Activated naive CD4-positive, alpha-beta T cell (primary cell): ENCODE data around the gene KLK2.

Experiments
- DNase-seq, 4 experiments: peaks; one replicate each; lab custom pipeline; 2025; lab: John Stamatoyannopoulos, UW

The KLK2 gene

GRCh38 chr19:50873056-50873455 lies at the start of gene KLK2:
Gene KLK2, plus strand, starts transcription at chr19:50873439. Its CDS starts 35 bp downstream, at chr19:50873474.
- DNase-seq: no peak

- DNase-seq: no peak
Observed at GRCh38 chr19:50826492-50827240, 46.6 kb upstream of the KLK2 start.

DNA sequence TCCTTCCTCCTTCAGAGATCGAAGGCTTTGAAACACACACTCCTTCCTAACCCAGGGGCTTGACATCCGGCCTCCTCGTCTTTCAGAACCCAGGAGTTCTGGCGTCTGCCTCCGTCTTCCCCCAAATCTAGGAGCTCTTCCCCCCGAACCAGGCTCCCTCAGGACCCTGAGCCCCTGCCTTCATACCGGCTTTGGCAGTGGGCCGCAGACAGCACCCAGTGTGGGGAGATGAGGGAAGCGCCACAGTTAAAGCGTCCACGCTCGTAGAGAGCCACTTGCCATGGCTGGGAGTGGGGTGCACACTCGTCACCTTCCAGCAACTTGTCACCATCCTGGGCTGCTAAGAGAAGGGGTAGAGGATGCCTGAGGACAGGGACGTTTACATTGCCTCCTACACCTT lies 45.8 kb upstream of the KLK2 start:
- no peak for DNase-seq

DNA sequence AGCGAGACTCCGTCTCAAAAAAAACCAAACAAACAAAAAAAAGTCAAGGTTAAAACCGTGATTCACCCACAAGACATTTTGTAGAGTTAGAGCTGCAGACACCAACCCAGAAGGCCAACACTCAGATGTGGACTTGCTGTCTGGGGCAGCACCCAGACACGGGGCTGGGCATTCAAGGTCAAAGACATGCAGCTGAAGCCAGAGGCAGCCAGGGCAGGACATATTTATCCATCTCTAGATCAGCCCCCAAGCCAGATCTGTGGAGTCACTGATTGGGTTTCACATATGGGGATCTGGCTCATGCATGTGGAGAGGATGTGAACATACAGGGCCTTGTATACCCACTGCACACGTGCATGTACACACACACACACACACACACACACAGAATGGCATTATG lies 43.4 kb upstream of the KLK2 start:
- DNase-seq: no peak

DNA sequence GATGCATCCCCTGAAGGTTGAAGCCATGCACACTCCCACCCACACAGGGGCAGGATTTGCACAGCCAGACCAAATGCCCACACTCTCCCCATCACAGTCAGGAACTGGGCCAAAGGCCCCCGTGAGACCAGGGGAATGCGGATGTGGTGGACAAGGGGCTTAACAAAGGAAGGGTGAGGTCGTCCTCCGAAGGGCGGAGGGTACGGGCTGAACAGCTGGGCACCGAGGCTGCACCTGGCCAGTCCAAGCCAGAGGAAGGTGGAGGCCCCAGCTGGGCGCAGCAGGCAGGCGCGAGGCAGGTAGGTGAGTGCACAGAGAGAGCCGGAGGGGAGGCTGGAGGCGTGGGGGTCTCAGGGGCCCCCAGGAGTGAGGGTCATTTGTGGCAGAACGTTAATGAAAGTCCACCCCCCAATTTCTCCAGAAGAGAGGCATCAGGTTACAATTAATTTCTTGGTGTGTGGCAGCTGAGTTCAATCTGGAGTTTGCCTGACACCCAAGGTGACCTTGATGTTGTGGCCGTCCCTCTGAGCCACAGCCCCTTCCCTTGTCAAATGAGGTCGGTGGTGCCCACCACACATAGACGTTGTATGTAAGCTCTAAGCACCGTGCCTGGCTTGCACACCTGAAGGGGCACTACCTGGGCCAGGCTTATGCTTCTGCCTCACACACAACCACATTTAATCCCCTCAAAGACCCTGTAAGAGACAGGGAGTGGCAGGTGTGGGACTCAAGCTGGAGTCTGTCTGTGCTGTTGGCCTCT lies 42.8 kb upstream of the KLK2 start:
- no peak for DNase-seq

GRCh38 chr19:50831026-50831396 lies 42.2 kb upstream of the KLK2 start:
- no peak for DNase-seq

GRCh38 chr19:50832666-50833065 lies 40.6 kb upstream of the KLK2 start:
- DNase-seq: no peak

- no peak for DNase-seq
Observed at GRCh38 chr19:50833117-50833801, 40.0 kb upstream of the KLK2 start, which contains the start of gene KLK15. Gene KLK15, minus strand, starts transcription at chr19:50833574. Its CDS starts 2,082 bp downstream, at chr19:50831492.

DNA sequence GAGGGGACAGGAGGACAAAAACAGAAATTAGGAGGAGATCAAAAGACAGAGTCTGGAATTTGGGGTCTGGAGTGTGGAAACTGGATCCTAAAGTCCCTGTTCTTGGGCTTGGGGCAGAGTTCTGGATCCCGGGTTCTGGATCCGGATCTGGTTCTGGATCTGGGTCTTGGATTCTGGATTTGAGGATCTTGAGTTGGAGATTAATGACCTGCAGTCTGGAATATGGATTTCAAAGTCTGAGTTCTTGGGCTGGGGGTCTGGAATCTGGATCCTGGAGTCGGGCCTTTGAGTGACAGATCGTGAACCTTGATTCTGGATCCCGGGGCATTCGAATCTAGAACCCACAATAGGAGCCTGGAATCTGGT lies 39.5 kb upstream of the KLK2 start:
- DNase-seq: no peak

GRCh38 chr19:50835103-50835784 lies 38.0 kb upstream of the KLK2 start:
- DNase-seq: no peak

- DNase-seq: peak in 3 of 4 experiments; percentile 11 to 51 (median 22)
Observed at GRCh38 chr19:50835785-50836542, 37.3 kb upstream of the KLK2 start.

DNA sequence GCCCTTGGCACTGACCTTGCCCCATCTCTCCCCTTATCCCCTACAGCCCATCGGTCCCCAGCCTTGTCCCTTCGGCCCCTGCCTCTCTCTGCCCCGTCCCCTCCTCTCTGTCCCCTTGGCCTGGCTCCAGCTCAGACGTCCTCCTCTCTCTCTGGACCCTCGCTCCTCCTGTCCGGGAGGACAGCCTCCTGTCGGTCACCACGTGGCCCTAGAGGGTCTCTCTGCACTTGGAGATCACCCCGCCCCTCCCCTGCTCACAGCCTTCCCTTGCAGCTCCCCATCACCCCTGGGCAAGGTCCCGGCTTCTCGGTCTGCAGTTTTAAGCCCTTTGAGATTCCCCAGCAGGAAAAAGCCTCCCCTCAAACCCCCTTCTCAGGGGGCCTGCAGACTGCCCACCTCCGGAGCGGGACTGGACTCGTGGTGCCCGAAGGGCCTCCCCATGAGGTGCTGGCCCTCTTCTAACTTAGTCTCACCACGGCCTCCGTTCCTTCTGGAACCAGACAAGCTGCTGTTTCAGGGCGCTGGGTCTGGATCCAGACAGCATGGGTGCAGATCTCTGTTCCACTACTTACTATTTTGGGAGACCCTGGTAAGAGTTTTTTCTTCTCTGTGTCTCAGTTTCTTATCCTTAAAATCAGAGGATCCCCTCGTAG lies 36.6 kb upstream of the KLK2 start:
- no peak for DNase-seq

DNA sequence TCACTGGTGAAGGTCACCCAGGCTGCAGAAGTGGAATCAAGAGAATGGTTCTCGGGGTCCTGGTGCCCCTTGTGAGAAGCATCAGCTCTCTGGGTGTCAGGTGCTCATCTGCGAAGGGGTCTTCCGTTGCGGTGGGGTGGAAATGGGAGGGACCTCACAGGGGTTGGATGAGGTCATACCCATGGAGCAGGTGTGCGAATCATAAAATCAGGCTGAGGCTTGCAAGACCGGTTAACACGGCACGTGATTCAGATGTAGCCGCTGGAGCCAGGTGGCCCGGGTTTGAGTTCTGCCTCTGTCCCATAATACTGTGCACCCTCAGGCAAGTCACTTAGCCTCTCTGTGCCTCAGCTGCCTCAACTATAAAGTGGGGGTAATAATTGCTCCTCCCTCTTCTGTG lies 35.9 kb upstream of the KLK2 start:
- no peak for DNase-seq

GRCh38 chr19:50838239-50838638 lies 35.0 kb upstream of the KLK2 start:
- DNase-seq: no peak

- no peak for DNase-seq
Observed at GRCh38 chr19:50839712-50840655, 33.3 kb upstream of the KLK2 start.

DNA sequence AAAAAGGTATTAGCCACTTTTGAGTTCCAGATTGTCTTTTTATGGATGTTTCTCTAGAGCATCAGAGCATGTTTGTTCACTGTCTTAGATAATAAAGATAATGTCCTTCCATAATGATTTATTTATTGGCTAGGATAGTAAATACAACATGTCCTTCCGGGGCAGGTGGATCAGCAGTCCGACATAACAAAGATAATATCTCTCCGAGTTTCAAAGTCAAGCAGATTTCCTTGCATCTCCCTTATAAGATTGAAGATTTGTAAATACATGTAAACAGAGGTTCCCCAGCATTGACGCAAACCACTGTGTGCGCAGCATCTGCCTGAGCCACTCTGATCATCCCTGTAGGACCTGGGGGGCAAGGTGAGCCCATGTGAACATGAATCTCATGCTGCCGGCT lies 31.1 kb upstream of the KLK2 start:
- DNase-seq: no peak

DNA sequence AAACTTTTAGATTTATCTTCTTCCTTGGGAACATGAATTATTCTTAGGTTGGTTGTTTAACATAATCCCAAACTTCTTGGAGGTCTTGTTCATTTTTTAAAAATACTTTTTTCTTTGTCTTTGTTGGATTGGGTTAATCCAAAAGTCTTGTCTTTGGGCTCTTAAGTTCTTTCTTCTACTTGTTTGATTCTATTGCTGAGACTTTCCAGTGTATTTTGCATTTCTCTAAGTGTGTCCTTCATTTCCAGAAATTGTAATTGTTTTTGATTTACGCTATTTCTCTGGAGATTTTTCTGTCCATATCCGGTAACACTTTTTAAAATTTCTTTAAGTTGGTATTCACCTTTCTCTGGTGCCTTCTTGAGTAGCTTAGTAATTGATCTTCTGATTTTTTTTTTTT lies 30.0 kb upstream of the KLK2 start:
- no peak for DNase-seq

GRCh38 chr19:50843701-50844221 lies 29.5 kb upstream of the KLK2 start:
- DNase-seq: no peak

DNA sequence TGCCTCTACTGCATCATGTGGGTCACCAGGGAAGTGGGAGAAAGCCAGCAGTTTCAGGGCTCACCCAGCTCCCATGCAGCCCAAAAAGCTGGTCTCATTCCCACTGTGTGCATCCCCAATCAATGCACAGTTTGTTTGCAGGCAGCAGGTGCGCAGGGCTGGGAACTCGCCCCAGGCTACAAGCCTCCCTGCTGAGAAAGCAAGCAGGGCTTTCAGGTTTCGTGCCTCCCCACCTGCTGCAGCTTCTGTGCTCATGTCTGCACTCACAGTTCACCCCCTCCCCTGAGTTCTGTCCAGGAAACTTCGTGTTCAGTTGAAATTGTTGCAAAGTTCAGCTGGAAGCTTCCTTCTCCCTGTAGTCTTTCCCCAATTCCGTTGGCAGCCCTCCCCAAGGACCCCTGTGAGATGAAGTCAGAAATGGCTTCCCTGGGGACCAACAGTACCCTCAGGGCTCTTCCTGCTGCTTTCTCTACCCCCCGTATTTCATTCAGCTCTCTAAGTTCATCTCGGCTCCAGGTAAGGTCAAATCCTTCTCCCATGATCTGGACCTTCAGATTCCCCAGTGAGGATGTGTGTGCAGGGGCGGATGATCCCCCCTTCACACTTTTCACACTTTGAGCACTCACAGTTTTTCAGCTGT lies 28.8 kb upstream of the KLK2 start:
- no peak for DNase-seq
